ENCODE results near the gene SDC4. TPM values are rescaled to one million over a fixed set of nuclear protein-coding genes. Genes with fewer than 3 reads are reported as not detected.
A peak's percentile ranks its signal among the peaks of the same experiment; 100 is the strongest.

The SDC4 gene
- total and polyA plus RNA-seq, 3 donors from 2014 or later: 124 to 234 (median 191) TPM

DNA sequence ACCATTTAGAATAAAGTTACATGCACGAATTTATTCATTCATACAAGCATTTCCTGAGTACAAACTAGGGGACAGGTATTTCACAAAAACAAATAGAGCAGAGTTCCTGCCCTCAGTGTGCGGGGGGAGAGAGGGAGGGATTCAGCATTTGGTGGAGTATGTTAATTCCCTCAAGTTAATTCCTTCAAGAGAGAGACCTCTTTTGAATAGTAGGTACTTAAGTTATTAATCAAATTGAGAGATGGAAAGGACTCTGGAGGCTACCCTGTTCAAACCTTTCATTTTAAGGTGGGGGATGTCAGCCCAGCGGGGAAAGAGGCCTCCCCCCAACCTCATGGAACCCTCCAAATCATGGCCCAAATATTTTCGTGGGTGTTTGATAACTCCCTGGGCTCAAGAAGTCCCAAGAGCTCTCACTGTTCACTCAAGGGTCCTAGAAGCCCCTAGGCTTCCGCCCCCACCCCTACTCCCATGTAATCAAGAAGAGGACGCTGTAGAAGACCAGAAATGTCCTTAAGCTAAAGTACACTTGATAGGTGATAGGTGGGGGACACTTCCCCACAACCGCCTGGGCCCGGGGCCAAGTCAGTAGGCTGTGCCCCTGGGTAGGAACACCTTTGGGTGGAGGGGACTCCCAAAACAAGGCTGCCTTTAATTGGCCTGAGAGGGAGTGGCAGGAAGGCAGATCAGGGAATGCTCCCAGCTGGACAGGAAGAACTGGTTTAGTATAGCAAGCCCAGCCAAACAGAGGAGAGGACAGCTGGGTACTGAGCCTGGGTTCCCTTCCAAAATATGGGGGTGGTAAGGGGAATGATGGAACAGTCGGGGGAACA is 2.9 kb downstream of the SDC4 start:
- H3K36me3 ChIP-seq (ENCODE audit: low read depth, missing control alignments): no peaks in the 10 kb centered on the region
- H3K27me3 ChIP-seq: no peaks in the 10 kb centered on the region
- H3K9me3 ChIP-seq: no peaks in the 10 kb centered on the region
- 65 to 70% methylated on average over 9 of the region's 9 CpGs for WGBS, 2 donors
- intact Hi-C loops (cut with DNase I; ENCODE audit: low total_unique reads): no loop called here
- peaks cover 31% of the 10 kb centered on the region for H3K4me1 ChIP-seq
- peak overlapping the region in 1 of 2 donors; percentile 66 for H3K27ac ChIP-seq
- H3K4me3 ChIP-seq: peak overlapping the region in 1 of 2 donors; percentile 76
- DNase-seq: no peak
- TF ChIP-seq, protein P1, sequence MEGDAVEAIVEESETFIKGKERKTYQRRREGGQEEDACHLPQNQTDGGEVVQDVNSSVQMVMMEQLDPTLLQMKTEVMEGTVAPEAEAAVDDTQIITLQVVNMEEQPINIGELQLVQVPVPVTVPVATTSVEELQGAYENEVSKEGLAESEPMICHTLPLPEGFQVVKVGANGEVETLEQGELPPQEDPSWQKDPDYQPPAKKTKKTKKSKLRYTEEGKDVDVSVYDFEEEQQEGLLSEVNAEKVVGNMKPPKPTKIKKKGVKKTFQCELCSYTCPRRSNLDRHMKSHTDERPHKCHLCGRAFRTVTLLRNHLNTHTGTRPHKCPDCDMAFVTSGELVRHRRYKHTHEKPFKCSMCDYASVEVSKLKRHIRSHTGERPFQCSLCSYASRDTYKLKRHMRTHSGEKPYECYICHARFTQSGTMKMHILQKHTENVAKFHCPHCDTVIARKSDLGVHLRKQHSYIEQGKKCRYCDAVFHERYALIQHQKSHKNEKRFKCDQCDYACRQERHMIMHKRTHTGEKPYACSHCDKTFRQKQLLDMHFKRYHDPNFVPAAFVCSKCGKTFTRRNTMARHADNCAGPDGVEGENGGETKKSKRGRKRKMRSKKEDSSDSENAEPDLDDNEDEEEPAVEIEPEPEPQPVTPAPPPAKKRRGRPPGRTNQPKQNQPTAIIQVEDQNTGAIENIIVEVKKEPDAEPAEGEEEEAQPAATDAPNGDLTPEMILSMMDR (IDR thresholded peaks at IDR 0.05): no peak
- no peak for TF ChIP-seq POLR2A (IDR thresholded peaks at IDR 0.05)

DNA sequence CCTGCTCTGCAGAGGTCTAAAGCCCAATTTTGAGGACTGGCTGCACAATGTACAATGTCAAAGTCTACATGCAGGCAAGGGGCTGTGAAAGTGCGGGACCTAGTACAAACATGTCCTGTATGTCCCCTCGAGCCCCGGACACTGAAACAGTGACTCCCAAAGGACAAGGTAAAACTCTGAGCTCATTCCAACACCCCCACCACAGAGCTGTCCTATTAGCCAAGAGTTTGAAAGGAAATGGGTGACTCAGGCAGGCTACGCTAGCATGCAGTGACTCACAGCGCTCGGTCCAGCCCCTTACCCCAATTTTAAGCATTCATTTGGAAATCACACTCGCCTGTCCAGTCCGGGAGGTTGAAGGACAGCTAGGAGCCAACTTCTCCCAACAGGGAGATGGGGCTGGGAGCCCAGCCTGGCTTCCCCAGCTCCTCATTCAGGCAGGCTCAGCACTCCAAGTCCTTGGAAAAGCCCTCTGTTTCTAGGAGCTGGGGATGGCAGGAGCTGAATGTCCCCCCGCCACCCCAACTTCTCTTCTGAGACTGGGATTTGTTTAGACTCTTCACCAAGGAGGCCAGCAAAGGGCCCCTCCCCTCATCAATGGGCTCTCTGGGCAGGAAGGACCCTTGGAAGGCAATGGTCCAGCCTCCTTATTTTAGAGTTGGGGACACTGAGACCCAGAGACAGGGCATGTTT is 3.9 kb downstream of the SDC4 start:
- H3K36me3 ChIP-seq (ENCODE audit: low read depth, missing control alignments): no peaks in the 10 kb centered on the region
- DNase-seq: no peak
- no peak for TF ChIP-seq POLR2A (IDR thresholded peaks at IDR 0.05)
- intact Hi-C loops (cut with DNase I; ENCODE audit: low total_unique reads): no loop called here
- no peaks in the 10 kb centered on the region for H3K27me3 ChIP-seq
- H3K4me3 ChIP-seq: no peak overlapping the region
- peaks cover 36% of the 10 kb centered on the region for H3K4me1 ChIP-seq
- H3K9me3 ChIP-seq: no peaks in the 10 kb centered on the region
- peak overlapping the region in 1 of 2 donors; percentile 66 for H3K27ac ChIP-seq
- 62 to 73% methylated on average over 9 of the region's 9 CpGs for WGBS, 2 donors

DNA sequence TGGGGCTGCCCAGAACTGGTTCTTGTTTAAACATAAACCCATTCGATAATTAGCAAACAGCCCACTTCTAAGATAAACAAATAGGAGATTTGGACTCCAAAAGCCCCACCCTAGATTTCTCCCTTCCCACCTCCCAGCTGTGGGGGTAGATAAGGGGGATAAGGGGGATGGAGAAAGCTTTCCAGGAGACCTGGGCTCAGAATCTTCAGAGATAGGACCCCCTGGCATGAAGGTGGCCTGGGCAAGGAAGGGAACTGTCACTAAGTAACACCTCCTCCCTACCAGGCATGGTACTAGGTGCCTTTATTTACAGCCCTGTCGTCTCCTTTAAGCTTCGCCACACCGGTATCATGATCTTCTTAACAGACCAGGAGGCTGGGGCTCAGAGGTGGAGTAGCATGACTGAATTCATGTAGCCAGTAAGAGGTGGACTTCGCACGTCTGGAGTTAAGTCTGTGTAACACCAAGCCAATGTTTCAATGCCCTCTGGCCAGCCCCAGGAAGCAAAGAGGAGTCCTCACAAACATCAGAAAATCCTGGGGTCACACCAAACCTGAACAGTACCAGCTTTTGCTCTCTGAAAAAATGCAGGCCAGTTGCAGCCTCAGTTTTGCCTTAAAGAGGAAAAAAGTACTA is 4.6 kb downstream of the SDC4 start:
- intact Hi-C loops (cut with DNase I; ENCODE audit: low total_unique reads): no loop called here
- Histone ChIP-seq H3K36me3 (ENCODE audit: low read depth, missing control alignments) (no peaks in the 10 kb centered on the region), H3K4me3 (no peak overlapping the region), H3K4me1 (peaks cover 40% of the 10 kb centered on the region), H3K27me3 (no peaks in the 10 kb centered on the region), H3K27ac (peak overlapping the region in 1 of 2 donors; percentile 59), H3K9me3 (no peaks in the 10 kb centered on the region)
- TF ChIP-seq, protein P1 (IDR thresholded peaks at IDR 0.05): no peak
- no peak for TF ChIP-seq POLR2A (IDR thresholded peaks at IDR 0.05)
- no peak for DNase-seq
- 47 to 76% methylated on average over 6 of the region's 6 CpGs for WGBS, 2 donors

DNA sequence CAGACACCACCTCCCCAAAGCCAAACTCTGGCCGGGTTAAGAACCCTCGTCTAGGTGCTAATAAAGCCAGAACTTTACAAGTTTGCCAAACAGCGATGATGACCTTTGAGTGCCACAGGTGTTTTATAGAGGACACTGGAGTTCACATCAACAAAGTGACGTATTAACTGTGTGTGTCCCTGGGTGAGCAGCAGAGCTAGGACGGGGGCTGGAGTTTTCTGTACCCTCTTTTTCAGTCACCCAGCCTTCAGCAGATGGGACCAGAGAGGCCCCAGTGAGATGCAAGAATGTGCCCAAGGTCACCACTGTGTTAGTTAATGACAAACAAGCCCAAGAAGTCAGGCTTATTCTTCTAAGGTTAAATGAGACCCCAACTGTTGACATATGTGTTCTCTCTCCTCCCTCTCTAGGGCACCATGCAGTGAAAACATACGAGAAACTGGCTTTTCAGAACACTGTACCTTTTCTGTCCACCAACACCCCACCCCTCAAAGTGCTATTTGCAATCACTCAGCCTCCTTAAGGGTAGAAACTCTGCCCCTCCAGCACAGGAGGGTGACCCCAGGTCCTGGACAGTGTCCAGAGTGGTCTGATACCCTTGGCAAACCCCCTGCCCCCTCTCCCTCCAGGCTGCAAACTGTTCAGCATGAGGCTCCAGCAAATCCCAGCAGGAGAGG is 5.2 kb downstream of the SDC4 start:
- Histone ChIP-seq H3K9me3 (no peaks in the 10 kb centered on the region), H3K27me3 (no peaks in the 10 kb centered on the region), H3K4me3 (no peak overlapping the region), H3K36me3 (ENCODE audit: low read depth, missing control alignments) (no peaks in the 10 kb centered on the region), H3K27ac (peak overlapping the region in 1 of 2 donors; percentile 59), H3K4me1 (peaks cover 46% of the 10 kb centered on the region)
- 57 to 63% methylated on average over 6 of the region's 6 CpGs for WGBS, 2 donors
- DNase-seq: no peak
- intact Hi-C loops (cut with DNase I; ENCODE audit: low total_unique reads): no loop called here
- TF ChIP-seq, protein P1 (IDR thresholded peaks at IDR 0.05): no peak
- TF ChIP-seq POLR2A (IDR thresholded peaks at IDR 0.05): no peak

Measured in testis (tissue), 3 donors.